Nephron (organoid): ENCODE results near the gene NUP62.

ENCODE experiments used
- H3K27ac Mint-ChIP-seq, 3 experiments: 2 replicates each; pipeline ENCODE4 v1.8.0; 2020; ENCODE audit warnings: mixed read lengths in 3 of 3, mild to moderate bottlenecking in 2 of 3, moderate library complexity in 1 of 3
- H3K27me3 Mint-ChIP-seq: 2 replicates; pipeline ENCODE4 v1.8.0; 2021; ENCODE audit warnings: low read depth, mild to moderate bottlenecking, moderate library complexity, mixed read lengths
- H3K36me3 Mint-ChIP-seq: 2 replicates; pipeline ENCODE4 v1.8.0; 2020; ENCODE audit warnings: low read depth, mixed read lengths
- H3K4me1 Mint-ChIP-seq: 2 replicates; pipeline ENCODE4 v1.8.0; 2020; ENCODE audit warnings: mixed read lengths
- H3K4me3 Mint-ChIP-seq, 3 experiments: 2 replicates each; pipeline ENCODE4 v1.8.0; 2020; ENCODE audit warnings: mild to moderate bottlenecking in 3 of 3, mixed read lengths in 3 of 3, moderate library complexity in 2 of 3
- H3K9me3 Mint-ChIP-seq: 2 replicates; pipeline ENCODE4 v1.8.0; 2020; ENCODE audit warnings: mixed read lengths
- TF ChIP-seq, protein P1 (sequence below), 3 experiments: fragments of 200-600 bp; sonication (generic); IDR thresholded peaks; one replicate each; pipeline ENCODE4 v1.5.0; 2021; ENCODE audit warnings: antibody characterized with exemption in 3 of 3; ENCODE audit not compliant: unreplicated experiment in 3 of 3

NUP62 gene

DNA sequence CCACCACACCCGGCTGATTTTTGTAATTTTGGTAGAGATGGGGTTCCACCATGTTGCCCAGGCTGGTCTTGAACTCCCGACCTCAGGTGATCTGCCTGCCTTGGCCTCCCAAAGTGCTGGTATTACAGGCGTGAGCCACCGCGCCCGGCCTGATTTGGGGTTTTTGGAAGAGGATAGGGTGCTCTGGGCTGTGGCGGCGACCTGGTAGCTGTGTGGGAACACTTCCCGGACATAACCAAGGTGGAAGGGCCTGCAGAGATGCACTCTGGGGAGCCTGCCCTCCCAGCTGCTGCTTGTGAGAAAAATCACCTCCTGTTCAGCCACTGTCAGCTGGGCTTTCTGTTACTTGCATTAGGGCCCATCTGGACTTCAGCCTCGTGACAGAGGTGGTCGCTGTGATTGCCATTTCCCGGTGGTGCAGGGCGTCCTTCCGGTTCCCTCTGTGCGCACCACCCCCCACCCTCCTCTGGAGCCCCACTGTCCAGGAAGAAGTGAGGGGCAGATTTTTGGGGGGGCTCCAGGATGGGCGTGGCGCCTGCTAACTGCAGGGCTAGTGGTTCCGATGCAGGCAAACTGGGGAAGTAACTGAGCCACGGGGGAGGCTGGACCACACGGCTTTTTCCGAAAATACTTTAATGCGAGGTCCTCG, 40.1 kb downstream of the NUP62 start:
- H3K36me3 Mint-ChIP-seq: peaks cover 19% of the 10 kb centered on the region
- H3K4me1 Mint-ChIP-seq: no peaks in the 10 kb centered on the region
- H3K9me3 Mint-ChIP-seq: no peaks in the 10 kb centered on the region
- H3K27me3 Mint-ChIP-seq: peaks cover 27% of the 10 kb centered on the region
- TF ChIP-seq, protein P1, sequence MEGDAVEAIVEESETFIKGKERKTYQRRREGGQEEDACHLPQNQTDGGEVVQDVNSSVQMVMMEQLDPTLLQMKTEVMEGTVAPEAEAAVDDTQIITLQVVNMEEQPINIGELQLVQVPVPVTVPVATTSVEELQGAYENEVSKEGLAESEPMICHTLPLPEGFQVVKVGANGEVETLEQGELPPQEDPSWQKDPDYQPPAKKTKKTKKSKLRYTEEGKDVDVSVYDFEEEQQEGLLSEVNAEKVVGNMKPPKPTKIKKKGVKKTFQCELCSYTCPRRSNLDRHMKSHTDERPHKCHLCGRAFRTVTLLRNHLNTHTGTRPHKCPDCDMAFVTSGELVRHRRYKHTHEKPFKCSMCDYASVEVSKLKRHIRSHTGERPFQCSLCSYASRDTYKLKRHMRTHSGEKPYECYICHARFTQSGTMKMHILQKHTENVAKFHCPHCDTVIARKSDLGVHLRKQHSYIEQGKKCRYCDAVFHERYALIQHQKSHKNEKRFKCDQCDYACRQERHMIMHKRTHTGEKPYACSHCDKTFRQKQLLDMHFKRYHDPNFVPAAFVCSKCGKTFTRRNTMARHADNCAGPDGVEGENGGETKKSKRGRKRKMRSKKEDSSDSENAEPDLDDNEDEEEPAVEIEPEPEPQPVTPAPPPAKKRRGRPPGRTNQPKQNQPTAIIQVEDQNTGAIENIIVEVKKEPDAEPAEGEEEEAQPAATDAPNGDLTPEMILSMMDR (IDR thresholded peaks at IDR 0.05; ENCODE audit: unreplicated experiment in 3 of 3): no peak
- H3K4me3 Mint-ChIP-seq: no peak overlapping the region
- H3K27ac Mint-ChIP-seq: no peak overlapping the region

DNA sequence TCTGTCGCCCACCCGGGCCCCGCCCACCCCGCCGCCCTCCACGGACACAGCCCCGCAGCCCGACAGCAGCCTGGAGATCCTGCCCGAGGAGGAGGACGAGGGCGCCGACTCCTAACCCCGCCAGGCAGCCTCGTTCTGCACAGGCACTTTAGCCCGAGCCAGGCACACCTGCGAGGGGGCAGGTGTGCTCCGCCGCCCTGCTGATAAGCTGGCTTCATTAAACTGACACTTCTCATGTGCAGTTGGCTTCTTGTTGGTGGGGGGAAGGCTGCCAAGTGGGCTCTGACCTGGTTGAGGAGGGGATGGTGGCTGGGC, 40.8 kb downstream of the NUP62 start:
- H3K4me1 Mint-ChIP-seq: no peaks in the 10 kb centered on the region
- H3K27me3 Mint-ChIP-seq: peaks cover 27% of the 10 kb centered on the region
- H3K36me3 Mint-ChIP-seq: peaks cover 24% of the 10 kb centered on the region
- no peak overlapping the region for H3K27ac Mint-ChIP-seq
- no peaks in the 10 kb centered on the region for H3K9me3 Mint-ChIP-seq
- no peak overlapping the region for H3K4me3 Mint-ChIP-seq
- TF ChIP-seq, protein P1 (IDR thresholded peaks at IDR 0.05; ENCODE audit: unreplicated experiment in 3 of 3): no peak

DNA sequence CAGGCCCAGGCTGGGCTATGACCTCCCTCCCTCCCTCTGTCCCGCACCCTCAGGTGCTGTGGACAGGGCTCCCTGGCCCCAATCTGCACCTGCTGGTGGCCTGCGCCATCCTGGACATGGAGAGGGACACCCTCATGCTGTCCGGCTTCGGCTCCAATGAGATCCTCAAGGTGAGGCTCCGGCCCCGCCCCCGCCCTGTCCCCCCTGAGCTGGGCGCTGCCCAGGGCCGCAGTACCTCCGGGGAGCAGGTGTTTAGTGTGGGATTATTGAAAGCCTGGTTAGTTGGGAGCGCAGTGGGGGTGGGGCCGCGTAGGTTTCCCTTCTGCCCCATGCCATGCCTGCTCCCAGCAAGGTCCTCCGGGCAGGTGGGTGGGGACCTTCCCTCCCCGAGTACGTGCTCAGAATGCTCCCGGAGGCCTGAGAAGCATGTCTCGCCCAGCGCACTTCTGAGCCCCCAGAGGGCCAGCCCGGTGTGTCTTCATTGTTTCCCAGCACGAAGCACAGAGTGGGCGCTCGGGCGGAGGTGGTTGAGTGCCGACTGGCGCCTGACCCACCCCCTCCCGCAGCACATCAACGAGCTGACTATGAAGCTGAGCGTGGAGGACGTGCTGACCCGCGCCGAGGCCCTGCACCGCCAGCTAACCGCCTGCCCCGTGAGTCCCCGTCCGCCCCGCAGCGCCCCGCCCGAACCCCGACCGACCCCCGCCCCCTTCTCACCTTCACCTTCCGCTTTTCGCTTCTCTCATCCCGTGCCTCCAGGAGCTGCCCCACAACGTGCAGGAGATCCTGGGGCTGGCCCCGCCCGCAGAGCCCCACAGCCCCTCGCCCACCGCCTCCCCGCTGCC, 41.4 kb downstream of the NUP62 start:
- Mint-ChIP-seq H3K4me3 (no peak overlapping the region), H3K9me3 (no peaks in the 10 kb centered on the region), H3K27me3 (peaks cover 25% of the 10 kb centered on the region), H3K27ac (no peak overlapping the region), H3K36me3 (peaks cover 29% of the 10 kb centered on the region), H3K4me1 (no peaks in the 10 kb centered on the region)
- TF ChIP-seq, protein P1 (IDR thresholded peaks at IDR 0.05; ENCODE audit: unreplicated experiment in 3 of 3): no peak

DNA sequence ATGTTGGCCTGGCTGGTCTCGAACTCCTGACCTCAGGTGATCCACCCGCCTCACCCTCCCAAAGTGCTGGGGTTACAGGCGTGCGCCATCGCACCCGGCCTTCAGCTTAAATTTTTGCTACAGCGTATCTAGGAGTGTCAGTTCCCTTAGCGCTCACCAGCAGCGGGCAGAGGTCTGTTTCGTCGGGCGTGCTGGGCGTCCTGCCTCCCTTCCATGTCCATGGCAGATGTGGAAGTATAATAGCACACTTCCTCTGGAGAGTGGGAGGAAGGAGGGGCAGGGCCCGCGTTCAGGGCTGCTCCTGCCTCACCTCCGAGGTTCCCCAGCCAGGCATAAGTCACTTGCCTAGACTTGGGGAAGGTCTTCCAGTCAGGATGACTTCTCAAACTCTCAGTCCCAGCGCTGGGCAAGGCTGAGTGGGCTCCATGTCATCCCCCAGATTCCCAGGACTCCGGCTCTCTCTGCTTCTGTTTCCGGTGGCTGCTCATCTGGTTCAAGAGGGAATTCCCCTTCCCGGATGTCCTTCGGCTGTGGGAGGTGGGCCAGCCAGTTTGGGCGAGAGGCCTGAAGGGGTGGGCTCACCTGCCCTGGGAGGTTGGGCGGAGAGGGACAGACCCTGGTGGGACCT, 42.2 kb downstream of the NUP62 start:
- TF ChIP-seq, protein P1 (IDR thresholded peaks at IDR 0.05; ENCODE audit: unreplicated experiment in 3 of 3): no peak
- Mint-ChIP-seq H3K4me1 (no peaks in the 10 kb centered on the region), H3K36me3 (peaks cover 35% of the 10 kb centered on the region), H3K27ac (no peak overlapping the region), H3K9me3 (no peaks in the 10 kb centered on the region), H3K4me3 (no peak overlapping the region), H3K27me3 (peaks cover 18% of the 10 kb centered on the region)

DNA sequence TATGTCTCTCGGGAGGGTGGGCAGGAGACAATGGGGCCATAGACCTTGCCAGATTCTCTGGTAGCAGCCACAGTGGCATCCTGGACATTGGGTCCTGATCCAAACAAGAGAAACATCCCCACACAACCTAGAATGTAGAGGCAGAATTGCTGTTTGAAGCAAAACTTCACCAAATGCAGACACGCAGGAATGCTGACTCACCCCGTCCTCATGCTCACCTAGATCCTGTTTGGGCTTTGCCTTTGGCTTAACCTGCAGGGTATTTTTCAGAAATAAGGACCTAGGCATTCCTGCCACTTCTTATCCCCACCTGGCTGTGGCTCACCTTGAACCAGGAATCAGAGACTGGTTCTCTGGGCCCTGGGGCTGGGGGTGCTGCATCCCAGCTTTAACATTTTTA, 44.5 kb downstream of the NUP62 start:
- Mint-ChIP-seq H3K9me3 (no peaks in the 10 kb centered on the region), H3K4me1 (no peaks in the 10 kb centered on the region), H3K36me3 (peaks cover 55% of the 10 kb centered on the region), H3K4me3 (no peak overlapping the region), H3K27ac (no peak overlapping the region), H3K27me3 (no peaks in the 10 kb centered on the region)
- TF ChIP-seq, protein P1 (IDR thresholded peaks at IDR 0.05; ENCODE audit: unreplicated experiment in 3 of 3): no peak
